GM12878 (cell line): ENCODE measurements around the gene SULF2. TPM values are rescaled to one million over a fixed set of nuclear protein-coding genes. Genes with fewer than 3 reads are reported as not detected.

Experiments
- ATAC-seq: fragments of 200-7000 bp; cut with Tn5 transposase; 3 replicates; pipeline ENCODE4 v1.9.1; 2020; ENCODE audit warnings: mild to moderate bottlenecking, moderate library complexity
- BruUV-seq: library from RNA; stranded (reverse); fragments of 400-500 nt; replicated peaks from 2 replicates; lab custom pipeline; 2021; lab: Mats Ljungman, UMichigan
- CTCF ChIA-PET: fragments of 300-600 bp; sonication (Branson Sonifier 250); formaldehyde crosslinking; extraction: SDS; loops from one replicate; lab custom pipeline; 2021; ENCODE audit warnings: inconsistent platforms; lab: Yijun Ruan, JAX
- POLR2A ChIA-PET: fragments of 350-600 bp; formaldehyde crosslinking; extraction: SDS; loops from one replicate; lab custom pipeline; 2021; ENCODE audit warnings: inconsistent platforms; lab: Charles Lee
- RAD21 ChIA-PET: fragments of 300-600 bp; sonication (Branson Sonifier 250); formaldehyde crosslinking; loops from one replicate; lab custom pipeline; 2023; ENCODE audit warnings: antibody characterized with exemption; ENCODE audit not compliant: unreplicated experiment; lab: Charles Lee
- SMC1A ChIA-PET: fragments of 300-600 bp; sonication (Branson Sonifier 250); formaldehyde crosslinking; loops from one replicate; lab custom pipeline; 2023; ENCODE audit not compliant: unreplicated experiment, uncharacterized antibody; lab: Charles Lee
- DNase-seq: peaks from one replicate; pipeline ENCODE4 v3.0.0-alpha.2; 2011; ENCODE audit warnings: low read depth, low spot score
- FAIRE-seq: peaks from 3 replicates; lab custom pipeline; 2011; peaks lifted over from hg19 to GRCh38; lab: Jason Lieb, UNC
- H2AFZ ChIP-seq: 2 replicates; pipeline ENCODE4 v1.6.0; 2011; ENCODE audit warnings: low read depth, low read length, control low read depth; ENCODE audit not compliant: control insufficient read depth
- H3K27ac ChIP-seq: 2 replicates; pipeline ENCODE4 v1.5.1; 2011; ENCODE audit warnings: control low read depth; ENCODE audit not compliant: control insufficient read depth, insufficient read depth
- H3K27me3 ChIP-seq, 2 experiments: replicated peaks in 1 of 2; 2 replicates each; pipeline versions ENCODE4 v1.6.0 to v1.6.1; 2011; ENCODE audit warnings: low read length in 1 of 2; ENCODE audit not compliant: control insufficient read depth in 2 of 2, insufficient read depth in 2 of 2
- H3K36me3 ChIP-seq, 2 experiments: 2 replicates each; pipeline ENCODE4 v1.5.1; 2011; ENCODE audit warnings: low read length in 1 of 2; ENCODE audit not compliant: control insufficient read depth in 2 of 2, insufficient read depth in 2 of 2
- H3K4me1 ChIP-seq: 2 replicates; pipeline ENCODE4 v1.6.1; 2011; ENCODE audit warnings: mild to moderate bottlenecking, low read length, moderate library complexity, mixed read lengths; ENCODE audit not compliant: control insufficient read depth, insufficient read depth
- H3K4me2 ChIP-seq: 2 replicates; pipeline ENCODE4 v1.6.0; 2011; ENCODE audit warnings: control low read depth; ENCODE audit not compliant: control insufficient read depth, insufficient read depth
- H3K4me3 ChIP-seq: fragments of 200-600 bp; sonication (generic); 2 replicates; pipeline ENCODE4 v1.5.1; 2016
- H3K79me2 ChIP-seq: 2 replicates; pipeline ENCODE4 v1.6.0; 2011; ENCODE audit warnings: low read length; ENCODE audit not compliant: control insufficient read depth, insufficient read depth
- H3K9ac ChIP-seq: 2 replicates; pipeline ENCODE4 v1.8.0; 2011; ENCODE audit warnings: low read length, control low read depth, mixed read lengths; ENCODE audit not compliant: control insufficient read depth, insufficient read depth
- H3K9me3 ChIP-seq: replicated peaks from 3 replicates; pipeline ENCODE4 v1.5.1; 2011; ENCODE audit warnings: mild to moderate bottlenecking, low read length; ENCODE audit not compliant: control insufficient read depth, insufficient read depth
- H4K20me1 ChIP-seq: 2 replicates; pipeline ENCODE4 v1.6.0; 2011; ENCODE audit not compliant: control insufficient read depth, insufficient read depth
- ATF3 ChIP-seq: IDR thresholded peaks from 2 replicates; pipeline ENCODE4 v1.6.1; 2011; ENCODE audit warnings: low read depth, mild to moderate bottlenecking, low read length, moderate library complexity, borderline replicate concordance; ENCODE audit errors: extremely low read depth
- CTCF ChIP-seq, 3 experiments: IDR thresholded peaks in 2 of 3; conservative IDR thresholded peaks in 1 of 3; 2 replicates each; pipeline ENCODE4 v1.5.1; 2011; ENCODE audit warnings: low read depth in 3 of 3, low read length in 3 of 3, mild to moderate bottlenecking in 3 of 3, control low read depth in 2 of 3, moderate library complexity in 2 of 3, inconsistent platforms in 1 of 3, mixed read lengths in 1 of 3; ENCODE audit not compliant: control insufficient read depth in 2 of 3, insufficient read depth in 1 of 3; ENCODE audit errors: extremely low read depth in 1 of 3
- JUNB ChIP-seq: IDR thresholded peaks from 2 replicates; pipeline ENCODE4 v1.6.1; 2016; ENCODE audit warnings: antibody characterized with exemption, mild to moderate bottlenecking
- MEF2B ChIP-seq: fragments of 450-650 bp; IDR thresholded peaks from 2 replicates; pipeline ENCODE4 v1.6.1; 2018; ENCODE audit warnings: mild to moderate bottlenecking, moderate library complexity; ENCODE audit not compliant: partially characterized antibody, poor library complexity, severe bottlenecking
- NFIC ChIP-seq: IDR thresholded peaks from 2 replicates; pipeline ENCODE4 v1.6.1; 2012; ENCODE audit warnings: low read depth, mild to moderate bottlenecking, inconsistent platforms, low read length, moderate library complexity
- PML ChIP-seq: IDR thresholded peaks from 2 replicates; pipeline ENCODE4 v1.6.1; 2012; ENCODE audit warnings: low read length, inconsistent platforms
- SREBF1 ChIP-seq: IDR thresholded peaks from 2 replicates; pipeline ENCODE4 v1.6.1; 2012; ENCODE audit warnings: mild to moderate bottlenecking, low read length
- SRF ChIP-seq, 2 experiments: IDR thresholded peaks; 2 replicates each; pipeline ENCODE4 v1.6.1; 2011; ENCODE audit warnings: low read depth in 2 of 2, low read length in 2 of 2, mild to moderate bottlenecking in 1 of 2, moderate library complexity in 1 of 2
- ZBTB40 ChIP-seq: fragments of 450-650 bp; IDR thresholded peaks from 2 replicates; pipeline ENCODE4 v1.6.1; 2016; ENCODE audit warnings: mild to moderate bottlenecking, moderate library complexity, borderline replicate concordance
- ZNF384 ChIP-seq: IDR thresholded peaks from 2 replicates; pipeline ENCODE4 v1.6.1; 2012; ENCODE audit warnings: low read depth, mild to moderate bottlenecking, low read length, improper control_type of control experiment, borderline replicate concordance
- WGBS: methylation state at CpG from one replicate; pipeline ENCODE4 v1.1.6; 2016; ENCODE audit warnings: low lambda C conversion rate; ENCODE audit not compliant: insufficient replicate concordance, insufficient coverage; ENCODE audit errors: missing lambda C conversion rate; 5-methylcytosine and 5-hydroxymethylcytosine counted together
- in situ Hi-C: fragments of 300-500 bp; cut with MboI; formaldehyde crosslinking; loops from 9 replicates; pipeline ENCODE4 v1.14.3; 2018; ENCODE audit warnings: mixed read lengths
- intact Hi-C: fragments of 100-400 bp; cut with micrococcal nuclease; formaldehyde crosslinking; loops from one replicate; pipeline ENCODE4 v1.14.2; 2022; ENCODE audit not compliant: unreplicated experiment
- polyA plus RNA-seq, 11 experiments: library from polyadenylated mRNA; depleted of rRNA in 4 of 11; unstranded in 6 of 11; stranded (reverse) in 5 of 11; fragments of >200 nt; fragmentation: Nextera tagmentation in 4 of 11; fragmentation: Illumina TruSeq in 1 of 11; extraction: Ambion mirVana in 4 of 11; extraction: Trizol in 1 of 11; gene quantifications; 1 replicate in 1 of 11; 2 replicates in 10 of 11; pipeline versions ENCODE4 v1.2.1 to v1.2.3, GENCODE V29; 2011 to 2016; ENCODE audit warnings: inconsistent platforms in 2 of 11, missing spikeins in 2 of 11, low read depth in 1 of 11
- total RNA-seq, 4 experiments: library from RNA; depleted of rRNA in 3 of 4; stranded (reverse); fragments of >200 nt in 3 of 4; fragmentation: Illumina TruSeq in 1 of 4; extraction: Trizol in 1 of 4; gene quantifications; 2 replicates each; pipeline versions ENCODE4 v1.2.1 to v1.2.3, GENCODE V29; 2013 to 2021

SULF2 gene
- total and polyA plus RNA-seq, 10 of the 15 experiments (the other 5 are each of a cell fraction or from before 2014, with no cell fraction given), result 0.69 to 4.1 (median 1.6) TPM

- intact Hi-C loops, result loop anchor here (1.0 to 10.0 kb wide), 5 partner anchors 118 to 866 kb away; no protein-coding TSS in a partner anchor
- no peak overlapping the region for H3K4me3 ChIP-seq
- peaks cover 6 to 23% of the 10 kb centered on the region in 2 experiments for H3K36me3 ChIP-seq
- no peak overlapping the region for H3K9ac ChIP-seq
- WGBS, result 45% methylated on average over 7 of the region's 8 CpGs
- peak; percentile 32 for DNase-seq
- FAIRE-seq, result no peak
- ChIA-PET CTCF (interaction anchor here (0.6 to 4.8 kb wide), 46 partner anchors 8 to 428 kb away, joined by 3 to 64 read pairs (median 4); partner anchors contain the start of gene NCOA3), POLR2A (interaction anchor here (0.6 to 1.8 kb wide), 6 partner anchors 11 to 210 kb away, joined by 3 to 8 read pairs (median 3); partner anchors contain the start of gene NCOA3), SMC1A (interaction anchor here (0.7 to 4.5 kb wide), 34 partner anchors 9 to 425 kb away, joined by 3 to 42 read pairs (median 5); partner anchors contain the start of genes NCOA3 and ZMYND8), RAD21 (interaction anchor here (0.7 to 3.9 kb wide), 30 partner anchors 11 to 425 kb away, joined by 3 to 56 read pairs (median 5); partner anchors contain the start of gene NCOA3)
- ATAC-seq, result peak; percentile 79
- H3K4me2 ChIP-seq, result no peak overlapping the region
- no peaks in the 10 kb centered on the region for H3K27me3 ChIP-seq
- peaks cover 43% of the 10 kb centered on the region for H3K79me2 ChIP-seq
- H3K9me3 ChIP-seq, result no peaks in the 10 kb centered on the region
- peak overlapping the region; percentile 33 for H3K27ac ChIP-seq
- H4K20me1 ChIP-seq, result no peaks in the 10 kb centered on the region
- in situ Hi-C loops, result loop anchor here (5.0 kb wide), 2 partner anchors 224 to 344 kb away; no protein-coding TSS in a partner anchor
- no TSS peak for BruUV-seq
- H2AFZ ChIP-seq, result no peak overlapping the region
- peaks cover 10% of the 10 kb centered on the region for H3K4me1 ChIP-seq
- TF ChIP-seq NFIC (0 out of 2 replicates have a peak, but pooled peaks have one; percentile 45), JUNB (peak; percentile 52), ATF3 (no peak), PML (no peak), ZBTB40 (no peak), ZNF384 (peak; percentile 55), CTCF (IDR thresholded peaks at IDR 0.05 in 2 of 3, conservative IDR thresholded peaks at IDR 0.05 in 1 of 3; ENCODE audit: control insufficient read depth in 2 of 3, extremely low read depth in 1 of 3, insufficient read depth in 1 of 3, low read depth in 3 of 3, low read length in 3 of 3) (peak; percentile 59 to 68 (median 60)), SRF (IDR thresholded peaks at IDR 0.05; ENCODE audit: low read depth in 2 of 2, low read length in 2 of 2) (no peak), MEF2B (peak; percentile 63), SREBF1 (no peak)
These were observed 164.2 kb downstream of the SULF2 start for GRCh38 chr20:47620808-47621805.
